ENCODE data around the gene ITGB5. TPM values are rescaled to one million over a fixed set of nuclear protein-coding genes. Genes with fewer than 3 reads are reported as not detected.

The ITGB5 gene
- polyA plus RNA-seq, 3 donors: 0.68 to 1.2 (median 1.0) TPM

DNA sequence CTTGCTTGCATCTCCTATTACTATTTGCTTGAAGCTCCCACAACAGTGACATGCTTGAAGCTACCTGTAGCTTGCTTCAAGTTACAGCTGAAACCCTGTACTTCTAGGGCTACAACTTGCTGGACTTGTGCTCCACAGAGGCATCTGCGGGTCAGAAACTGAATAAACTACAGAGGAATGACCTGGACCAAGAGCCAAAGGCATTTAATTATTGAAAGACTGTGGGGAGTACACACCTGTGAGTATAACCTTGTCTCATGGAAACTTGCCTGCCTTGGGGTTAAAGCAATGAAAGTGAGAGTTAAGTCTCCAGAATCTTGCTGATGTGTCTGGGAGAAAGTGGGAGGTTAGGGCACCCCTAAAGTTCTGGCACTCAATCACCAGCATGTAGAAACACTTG, 87.1 kb downstream of the ITGB5 start:
- no peak overlapping the region for H3K4me3 ChIP-seq (replicated peaks in 1 of 3; ENCODE audit: low read depth in 2 of 3, low read length in 3 of 3)
- Mint-ChIP-seq H3K4me3 (no peak overlapping the region), H3K27ac (no peak overlapping the region), H3K27me3 (ENCODE audit: low read depth in 3 of 3) (peaks cover 0 to 11% (median 4%) of the 10 kb centered on the region in 3 donors), H3K9me3 (no peaks in the 10 kb centered on the region), H3K4me1 (peaks cover 5% of the 10 kb centered on the region), H3K36me3 (no peaks in the 10 kb centered on the region)
- no peaks in the 10 kb centered on the region for H3K9me3 ChIP-seq (replicated peaks in 1 of 2; ENCODE audit: control insufficient read depth in 1 of 2, insufficient read depth in 1 of 2, low read length in 2 of 2)
- WGBS (ENCODE audit: insufficient coverage): 90% methylated on average over 1 of the region's 1 CpG
- no peaks in the 10 kb centered on the region for H4K20me1 ChIP-seq (ENCODE audit: insufficient read depth, low read length)
- intact Hi-C loops (cut with micrococcal nuclease): no loop called here
- no peak for DNase-seq
- H3K27ac ChIP-seq (ENCODE audit: low read depth in 1 of 2, low read length in 2 of 2): no peak overlapping the region
- peaks cover 0 to 3% of the 10 kb centered on the region in 2 donors for H3K4me1 ChIP-seq (ENCODE audit: control insufficient read depth in 1 of 2, insufficient read depth in 2 of 2, low read length in 2 of 2)
- H2AFZ ChIP-seq (ENCODE audit: insufficient read depth, low read depth, low read length, poor library complexity, severe bottlenecking): no peak overlapping the region
- no peak for TF ChIP-seq CTCF (IDR thresholded peaks at IDR 0.05)
- no peaks in the 10 kb centered on the region for H3K79me2 ChIP-seq (ENCODE audit: insufficient read depth, low read length)
- H3K9ac ChIP-seq (ENCODE audit: insufficient read depth, low read length, poor library complexity, severe bottlenecking): no peak overlapping the region
- H3K27me3 ChIP-seq (ENCODE audit: control insufficient read depth in 2 of 2, insufficient read depth in 2 of 2, low read length in 2 of 2): no peaks in the 10 kb centered on the region
- H3K4me2 ChIP-seq (replicated peaks; ENCODE audit: extremely low read depth, low read length, poor library complexity, severe bottlenecking): no peak overlapping the region
- H3K36me3 ChIP-seq (replicated peaks in 1 of 2; ENCODE audit: control insufficient read depth in 1 of 2, insufficient read depth in 2 of 2, low read length in 2 of 2): no peaks in the 10 kb centered on the region

- H2AFZ ChIP-seq (ENCODE audit: insufficient read depth, low read depth, low read length, poor library complexity, severe bottlenecking): no peak overlapping the region
- H3K4me3 Mint-ChIP-seq: no peak overlapping the region
- H4K20me1 ChIP-seq (ENCODE audit: insufficient read depth, low read length): no peaks in the 10 kb centered on the region
- H3K27ac Mint-ChIP-seq: no peak overlapping the region
- H3K9me3 Mint-ChIP-seq: no peaks in the 10 kb centered on the region
- no peak overlapping the region for H3K4me3 ChIP-seq (replicated peaks in 1 of 3; ENCODE audit: low read depth in 2 of 3, low read length in 3 of 3)
- intact Hi-C loops (cut with micrococcal nuclease): no loop called here
- H3K27me3 ChIP-seq (ENCODE audit: control insufficient read depth in 2 of 2, insufficient read depth in 2 of 2, low read length in 2 of 2): no peaks in the 10 kb centered on the region
- H3K4me1 ChIP-seq (ENCODE audit: control insufficient read depth in 1 of 2, insufficient read depth in 2 of 2, low read length in 2 of 2): peaks cover 0 to 7% of the 10 kb centered on the region in 2 donors
- H3K9ac ChIP-seq (ENCODE audit: insufficient read depth, low read length, poor library complexity, severe bottlenecking): no peak overlapping the region
- no peak overlapping the region for H3K4me2 ChIP-seq (replicated peaks; ENCODE audit: extremely low read depth, low read length, poor library complexity, severe bottlenecking)
- H3K27me3 Mint-ChIP-seq (ENCODE audit: low read depth in 3 of 3): peaks cover 0 to 8% (median 2%) of the 10 kb centered on the region in 3 donors
- no peak for DNase-seq
- no peaks in the 10 kb centered on the region for H3K79me2 ChIP-seq (ENCODE audit: insufficient read depth, low read length)
- H3K9me3 ChIP-seq (replicated peaks in 1 of 2; ENCODE audit: control insufficient read depth in 1 of 2, insufficient read depth in 1 of 2, low read length in 2 of 2): no peaks in the 10 kb centered on the region
- H3K27ac ChIP-seq (ENCODE audit: low read depth in 1 of 2, low read length in 2 of 2): no peak overlapping the region
- H3K4me1 Mint-ChIP-seq: peaks cover 9% of the 10 kb centered on the region
- H3K36me3 ChIP-seq (replicated peaks in 1 of 2; ENCODE audit: control insufficient read depth in 1 of 2, insufficient read depth in 2 of 2, low read length in 2 of 2): no peaks in the 10 kb centered on the region
- TF ChIP-seq CTCF (IDR thresholded peaks at IDR 0.05): no peak
- H3K36me3 Mint-ChIP-seq: no peaks in the 10 kb centered on the region
- 95% methylated on average over 4 of the region's 10 CpGs for WGBS (ENCODE audit: insufficient coverage)
Measured at GRCh38 chr3:124799676-124800075, 87.5 kb downstream of the ITGB5 start.

Measured in CD14-positive monocyte (primary cell).